Measurements from ENCODE around the gene AAK1.

Gene AAK1

DNA sequence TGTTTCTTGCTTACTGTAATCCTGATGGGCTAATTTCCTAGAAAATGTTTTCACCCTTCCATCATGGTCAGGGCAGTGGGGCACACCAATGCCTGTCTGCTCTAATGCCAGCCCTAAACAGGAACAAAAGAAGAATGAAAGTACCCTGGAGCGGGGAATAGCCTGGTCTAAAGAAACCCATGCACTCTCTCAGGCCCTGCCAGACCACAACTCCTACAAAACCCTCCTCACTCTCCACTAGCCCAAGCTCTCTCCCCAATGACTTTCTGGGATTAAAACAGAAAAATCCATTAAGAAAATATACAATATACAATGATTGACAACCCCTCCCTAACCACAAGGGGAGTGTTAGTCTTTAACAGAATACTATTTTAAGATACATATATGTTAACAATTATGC, 67.6 kb downstream of the AAK1 start:
- TF ChIP-seq REST (IDR thresholded peaks at IDR 0.05; ENCODE audit: low read depth) (no peak), ZBTB7A (IDR thresholded peaks at IDR 0.05; ENCODE audit: low read depth) (no peak), FOXM1 (IDR thresholded peaks at IDR 0.05; ENCODE audit: borderline replicate concordance, low read depth) (no peak), EGR1 (IDR thresholded peaks at IDR 0.05) (no peak)
- TF ChIP-seq, protein P1, sequence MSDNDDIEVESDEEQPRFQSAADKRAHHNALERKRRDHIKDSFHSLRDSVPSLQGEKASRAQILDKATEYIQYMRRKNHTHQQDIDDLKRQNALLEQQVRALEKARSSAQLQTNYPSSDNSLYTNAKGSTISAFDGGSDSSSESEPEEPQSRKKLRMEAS (IDR thresholded peaks at IDR 0.05) = no peak

DNA sequence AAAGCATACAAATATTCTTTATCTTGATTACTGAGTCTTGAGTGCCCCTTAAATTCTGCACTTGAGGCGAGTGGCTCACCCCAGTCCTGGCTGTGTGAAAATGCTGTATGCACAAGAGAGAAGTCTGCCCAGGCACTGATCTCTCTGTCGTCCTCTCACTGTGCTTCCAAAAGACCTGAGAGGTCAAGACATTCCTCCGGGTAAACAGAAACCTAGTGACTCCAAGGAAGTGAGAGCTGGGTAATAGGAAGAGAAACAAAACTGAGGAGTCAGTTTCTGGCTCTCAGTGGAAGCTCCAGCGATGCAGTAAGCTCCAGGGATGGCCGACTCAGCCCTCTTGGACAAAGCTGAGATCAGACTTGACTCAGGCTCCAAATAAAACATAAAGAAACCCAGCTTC, 70.9 kb downstream of the AAK1 start:
- no peak for TF ChIP-seq TCF12 (IDR thresholded peaks at IDR 0.05; ENCODE audit: low read depth)
- TF ChIP-seq REST (IDR thresholded peaks at IDR 0.05; ENCODE audit: low read depth) = no peak
- TF ChIP-seq CREB1 (IDR thresholded peaks at IDR 0.05; ENCODE audit: low read depth) = no peak
- no peak for TF ChIP-seq TEAD4 (IDR thresholded peaks at IDR 0.05)
- no peak for TF ChIP-seq USF1 (IDR thresholded peaks at IDR 0.05)
- TF ChIP-seq ZBTB7A (IDR thresholded peaks at IDR 0.05; ENCODE audit: low read depth) = no peak
- TF ChIP-seq EGR1 (IDR thresholded peaks at IDR 0.05) = no peak
- no peak for TF ChIP-seq CEBPB (IDR thresholded peaks at IDR 0.05)
- TF ChIP-seq TAF1 (IDR thresholded peaks at IDR 0.05; ENCODE audit: low read depth) = no peak

GRCh38 chr2:69571189-69571588, 72.3 kb downstream of the AAK1 start:
- TF ChIP-seq TEAD4 (IDR thresholded peaks at IDR 0.05) = no peak
- TF ChIP-seq TCF12 (IDR thresholded peaks at IDR 0.05; ENCODE audit: low read depth) = no peak
- TF ChIP-seq EGR1 (IDR thresholded peaks at IDR 0.05) = no peak
- TF ChIP-seq REST (IDR thresholded peaks at IDR 0.05; ENCODE audit: low read depth) = no peak
- no peak for TF ChIP-seq USF1 (IDR thresholded peaks at IDR 0.05)
- TF ChIP-seq, protein P1 (IDR thresholded peaks at IDR 0.05) = no peak
- no peak for TF ChIP-seq ZBTB7A (IDR thresholded peaks at IDR 0.05; ENCODE audit: low read depth)
- no peak for TF ChIP-seq CREB1 (IDR thresholded peaks at IDR 0.05; ENCODE audit: low read depth)
- TF ChIP-seq CEBPB (IDR thresholded peaks at IDR 0.05) = no peak
- no peak for TF ChIP-seq EP300 (IDR thresholded peaks at IDR 0.05; ENCODE audit: borderline replicate concordance)
- no peak for TF ChIP-seq TAF1 (IDR thresholded peaks at IDR 0.05; ENCODE audit: low read depth)
- no peak for TF ChIP-seq NFIC (IDR thresholded peaks at IDR 0.05)
- TF ChIP-seq RAD21 (IDR thresholded peaks at IDR 0.05; ENCODE audit: low read depth) = no peak
- TF ChIP-seq YY1 (IDR thresholded peaks at IDR 0.05; ENCODE audit: low read depth) = no peak
- no peak for TF ChIP-seq FOXM1 (IDR thresholded peaks at IDR 0.05; ENCODE audit: borderline replicate concordance, low read depth)

DNA sequence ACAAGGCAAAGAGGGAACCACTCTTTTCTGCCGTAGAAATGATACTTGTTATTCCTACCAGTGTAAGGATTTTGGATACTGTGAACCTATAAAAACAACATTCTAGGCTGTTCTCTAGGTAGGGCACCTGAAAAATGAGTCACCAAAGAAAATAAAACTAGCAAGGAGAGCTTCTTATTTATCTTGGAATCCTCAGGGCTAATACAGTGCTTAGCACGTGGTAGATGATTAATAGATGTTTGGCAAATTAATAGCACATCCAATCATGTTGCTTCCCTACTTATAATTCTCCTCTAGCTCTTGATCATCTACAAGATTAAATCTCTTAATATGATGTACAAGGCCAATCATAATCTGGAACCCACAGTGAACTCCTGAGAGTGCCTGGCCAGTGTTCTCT, 73.1 kb downstream of the AAK1 start:
- TF ChIP-seq NFIC (IDR thresholded peaks at IDR 0.05) (no peak), USF1 (IDR thresholded peaks at IDR 0.05) (no peak), FOXM1 (IDR thresholded peaks at IDR 0.05; ENCODE audit: borderline replicate concordance, low read depth) (no peak), TCF12 (IDR thresholded peaks at IDR 0.05; ENCODE audit: low read depth) (no peak), CEBPB (IDR thresholded peaks at IDR 0.05) (no peak), RAD21 (IDR thresholded peaks at IDR 0.05; ENCODE audit: low read depth) (no peak), ZBTB7A (IDR thresholded peaks at IDR 0.05; ENCODE audit: low read depth) (no peak), TAF1 (IDR thresholded peaks at IDR 0.05; ENCODE audit: low read depth) (no peak), TEAD4 (IDR thresholded peaks at IDR 0.05) (no peak), EGR1 (IDR thresholded peaks at IDR 0.05) (no peak), EP300 (IDR thresholded peaks at IDR 0.05; ENCODE audit: borderline replicate concordance) (no peak), YY1 (IDR thresholded peaks at IDR 0.05; ENCODE audit: low read depth) (no peak)
- TF ChIP-seq, protein P1 (IDR thresholded peaks at IDR 0.05) = no peak

Data from Ishikawa (cell line).